Activated naive CD8-positive, alpha-beta T cell (primary cell): Measurements from ENCODE around the gene MBP.

Experiments used
- H3K27ac Mint-ChIP-seq: one replicate; pipeline ENCODE4 v1.8.0; 2021; ENCODE audit warnings: mixed read lengths
- H3K27me3 Mint-ChIP-seq: one replicate; pipeline ENCODE4 v1.8.0; 2021; ENCODE audit warnings: mixed read lengths
- H3K36me3 Mint-ChIP-seq: one replicate; pipeline ENCODE4 v1.8.0; 2021; ENCODE audit warnings: mixed read lengths
- H3K4me1 Mint-ChIP-seq: one replicate; pipeline ENCODE4 v1.8.0; 2021; ENCODE audit warnings: low read depth, mixed read lengths
- H3K4me3 Mint-ChIP-seq: one replicate; pipeline ENCODE4 v1.8.0; 2021; ENCODE audit warnings: mild to moderate bottlenecking, mixed read lengths
- H3K9me3 Mint-ChIP-seq: one replicate; pipeline ENCODE4 v1.8.0; 2021; ENCODE audit warnings: low read depth, mixed read lengths

Gene MBP

GRCh38 chr18:76941284-76941683 lies 191.3 kb downstream of the MBP start:
- H3K27ac Mint-ChIP-seq = no peak overlapping the region
- no peak overlapping the region for H3K4me3 Mint-ChIP-seq
- no peaks in the 10 kb centered on the region for H3K27me3 Mint-ChIP-seq
- no peaks in the 10 kb centered on the region for H3K9me3 Mint-ChIP-seq
- H3K36me3 Mint-ChIP-seq = peaks cover 22% of the 10 kb centered on the region
- no peaks in the 10 kb centered on the region for H3K4me1 Mint-ChIP-seq

- Mint-ChIP-seq H3K9me3 (no peaks in the 10 kb centered on the region), H3K4me1 (no peaks in the 10 kb centered on the region), H3K36me3 (peaks cover 14% of the 10 kb centered on the region), H3K4me3 (no peak overlapping the region), H3K27ac (no peak overlapping the region), H3K27me3 (no peaks in the 10 kb centered on the region)
Measured at GRCh38 chr18:76938619-76939018, 194.0 kb downstream of the MBP start.

GRCh38 chr18:76937597-76937996 lies 195.0 kb downstream of the MBP start:
- Mint-ChIP-seq H3K36me3 (peaks cover 17% of the 10 kb centered on the region), H3K4me1 (no peaks in the 10 kb centered on the region), H3K9me3 (no peaks in the 10 kb centered on the region)

GRCh38 chr18:76936877-76937276 lies 195.7 kb downstream of the MBP start:
- H3K27me3 Mint-ChIP-seq = no peaks in the 10 kb centered on the region
- no peak overlapping the region for H3K4me3 Mint-ChIP-seq
- H3K9me3 Mint-ChIP-seq = no peaks in the 10 kb centered on the region
- H3K36me3 Mint-ChIP-seq = peaks cover 22% of the 10 kb centered on the region
- H3K27ac Mint-ChIP-seq = no peak overlapping the region
- H3K4me1 Mint-ChIP-seq = no peaks in the 10 kb centered on the region

More at GRCh38 chr18:76937597-76937996, 195.0 kb downstream of the MBP start:
- H3K27me3 Mint-ChIP-seq = no peaks in the 10 kb centered on the region
- no peak overlapping the region for H3K4me3 Mint-ChIP-seq
- no peak overlapping the region for H3K27ac Mint-ChIP-seq

GRCh38 chr18:76935722-76936337 lies 196.8 kb downstream of the MBP start:
- no peaks in the 10 kb centered on the region for H3K9me3 Mint-ChIP-seq
- H3K27ac Mint-ChIP-seq = no peak overlapping the region
- no peaks in the 10 kb centered on the region for H3K4me1 Mint-ChIP-seq
- H3K36me3 Mint-ChIP-seq = peaks cover 23% of the 10 kb centered on the region
- H3K4me3 Mint-ChIP-seq = no peak overlapping the region
- H3K27me3 Mint-ChIP-seq = no peaks in the 10 kb centered on the region

- Mint-ChIP-seq H3K27me3 (no peaks in the 10 kb centered on the region), H3K9me3 (no peaks in the 10 kb centered on the region), H3K27ac (no peak overlapping the region), H3K4me3 (no peak overlapping the region), H3K36me3 (peaks cover 27% of the 10 kb centered on the region), H3K4me1 (no peaks in the 10 kb centered on the region)
Measured at GRCh38 chr18:76932026-76932819, 200.4 kb downstream of the MBP start.

- no peaks in the 10 kb centered on the region for H3K4me1 Mint-ChIP-seq
- no peak overlapping the region for H3K4me3 Mint-ChIP-seq
- no peaks in the 10 kb centered on the region for H3K27me3 Mint-ChIP-seq
- H3K9me3 Mint-ChIP-seq = no peaks in the 10 kb centered on the region
- peaks cover 23% of the 10 kb centered on the region for H3K36me3 Mint-ChIP-seq
- H3K27ac Mint-ChIP-seq = no peak overlapping the region
Measured at GRCh38 chr18:76931171-76931570, 201.4 kb downstream of the MBP start.
